ENCODE results near the gene ANKAR.

DNA sequence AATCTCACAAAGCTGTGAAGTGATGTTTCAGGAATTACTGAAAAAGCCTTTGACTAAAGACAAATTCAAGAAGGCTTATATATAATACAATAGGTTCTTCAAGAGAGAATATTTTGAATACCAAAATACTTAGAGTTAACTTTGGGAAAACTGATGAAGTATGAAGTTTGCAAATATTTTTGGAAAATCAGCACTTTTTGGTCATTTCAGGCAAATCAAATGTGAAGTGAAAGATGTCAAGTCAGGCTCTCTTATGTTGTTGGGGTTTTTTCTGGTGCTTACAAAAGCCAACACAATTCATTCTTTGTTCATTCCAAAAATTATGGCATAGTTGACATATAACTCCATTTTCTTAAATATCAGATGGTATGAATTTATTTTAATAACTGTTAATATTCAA lies 27.9 kb upstream of the ANKAR start:
- no peak for TF ChIP-seq EZH2 (IDR thresholded peaks at IDR 0.05; ENCODE audit: borderline replicate concordance, low read depth, low read length, poor library complexity, severe bottlenecking)
- TF ChIP-seq, protein P1, sequence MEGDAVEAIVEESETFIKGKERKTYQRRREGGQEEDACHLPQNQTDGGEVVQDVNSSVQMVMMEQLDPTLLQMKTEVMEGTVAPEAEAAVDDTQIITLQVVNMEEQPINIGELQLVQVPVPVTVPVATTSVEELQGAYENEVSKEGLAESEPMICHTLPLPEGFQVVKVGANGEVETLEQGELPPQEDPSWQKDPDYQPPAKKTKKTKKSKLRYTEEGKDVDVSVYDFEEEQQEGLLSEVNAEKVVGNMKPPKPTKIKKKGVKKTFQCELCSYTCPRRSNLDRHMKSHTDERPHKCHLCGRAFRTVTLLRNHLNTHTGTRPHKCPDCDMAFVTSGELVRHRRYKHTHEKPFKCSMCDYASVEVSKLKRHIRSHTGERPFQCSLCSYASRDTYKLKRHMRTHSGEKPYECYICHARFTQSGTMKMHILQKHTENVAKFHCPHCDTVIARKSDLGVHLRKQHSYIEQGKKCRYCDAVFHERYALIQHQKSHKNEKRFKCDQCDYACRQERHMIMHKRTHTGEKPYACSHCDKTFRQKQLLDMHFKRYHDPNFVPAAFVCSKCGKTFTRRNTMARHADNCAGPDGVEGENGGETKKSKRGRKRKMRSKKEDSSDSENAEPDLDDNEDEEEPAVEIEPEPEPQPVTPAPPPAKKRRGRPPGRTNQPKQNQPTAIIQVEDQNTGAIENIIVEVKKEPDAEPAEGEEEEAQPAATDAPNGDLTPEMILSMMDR (conservative IDR thresholded peaks at IDR 0.05; ENCODE audit: low read depth, low read length), result no peak
